Natural killer cell (primary cell): ENCODE measurements around the gene PCSK5. TPM values are rescaled to one million over a fixed set of nuclear protein-coding genes. Genes with fewer than 3 reads are reported as not detected.

Experiments used
- ATAC-seq, 3 donors: fragments of 150-1000 bp in 2 of 3; fragments of 200-7000 bp in 1 of 3; cut with Tn5 transposase; 1 replicate in 1 of 3; 2 replicates in 2 of 3; pipeline ENCODE4 v1.10.0; 2021; ENCODE audit warnings: mild to moderate bottlenecking in 2 of 3, moderate library complexity in 2 of 3
- DNase-seq, 2 donors: peaks; one replicate each; pipeline versions ENCODE4 v3.0.0 to v3.0.0-alpha.2; 2013 to 2021; ENCODE audit warnings: mixed read lengths in 1 of 2
- H3K27ac ChIP-seq: one replicate; pipeline ENCODE4 v1.5.1; 2013; ENCODE audit warnings: mild to moderate bottlenecking, low read length
- H3K27me3 ChIP-seq: one replicate; pipeline ENCODE4 v1.6.1; 2013; ENCODE audit warnings: low read length; ENCODE audit not compliant: control insufficient read depth, insufficient read depth
- H3K36me3 ChIP-seq: one replicate; pipeline ENCODE4 v1.6.1; 2013; ENCODE audit warnings: low read length; ENCODE audit not compliant: control insufficient read depth, insufficient read depth
- H3K4me1 ChIP-seq: one replicate; pipeline ENCODE4 v1.6.1; 2013; ENCODE audit warnings: low read length; ENCODE audit not compliant: control insufficient read depth, insufficient read depth
- H3K4me3 ChIP-seq: one replicate; pipeline ENCODE4 v1.5.1; 2013; ENCODE audit warnings: low read length
- H3K9me3 ChIP-seq: one replicate; pipeline ENCODE4 v1.6.1; 2013; ENCODE audit warnings: low read length; ENCODE audit not compliant: control insufficient read depth, insufficient read depth
- H3K27ac Mint-ChIP-seq, 2 donors: one replicate each; pipeline ENCODE4 v1.8.0; 2022; ENCODE audit warnings: mild to moderate bottlenecking in 2 of 2, mixed read lengths in 2 of 2, moderate library complexity in 1 of 2
- H3K27me3 Mint-ChIP-seq, 2 donors: one replicate each; pipeline ENCODE4 v1.8.0; 2022; ENCODE audit warnings: low read depth in 2 of 2, mixed read lengths in 2 of 2
- H3K36me3 Mint-ChIP-seq: one replicate; pipeline ENCODE4 v1.8.0; 2022; ENCODE audit warnings: mixed read lengths
- H3K4me1 Mint-ChIP-seq, 2 donors: one replicate each; pipeline ENCODE4 v1.8.0; 2022; ENCODE audit warnings: mixed read lengths in 2 of 2
- H3K4me3 Mint-ChIP-seq: one replicate; pipeline ENCODE4 v1.8.0; 2022; ENCODE audit warnings: mild to moderate bottlenecking, moderate library complexity, mixed read lengths
- H3K9me3 Mint-ChIP-seq, 2 donors: one replicate each; pipeline ENCODE4 v1.8.0; 2022; ENCODE audit warnings: mixed read lengths in 2 of 2
- CTCF ChIP-seq: fragments of 200-600 bp; IDR thresholded peaks from one replicate; pipeline ENCODE4 v1.8.0; 2022; ENCODE audit warnings: antibody characterized with exemption
- WGBS: methylation state at CpG from one replicate; pipeline ENCODE4 v1.1.7; 2013; ENCODE audit warnings: missing lambda C conversion rate; ENCODE audit not compliant: insufficient coverage; 5-methylcytosine and 5-hydroxymethylcytosine counted together
- intact Hi-C: fragments of 100-400 bp; cut with micrococcal nuclease; formaldehyde crosslinking; loops from one replicate; pipeline ENCODE4 v1.14.2; 2022
- total RNA-seq, 4 donors: library from RNA; stranded (reverse); fragments of 120-200 nt in 1 of 4; gene quantifications; one replicate each; pipeline versions ENCODE4 v1.2.3 to v1.2.4, GENCODE V29; 2013 to 2022

The PCSK5 gene
- total RNA-seq, 3 donors from 2014 or later (not counting 1 experiment from before 2014, with no cell fraction given) = 2.4 to 13.2 (median 5.7) TPM

- no peak for DNase-seq
- Histone ChIP-seq H3K36me3 (no peaks in the 10 kb centered on the region), H3K4me1 (no peaks in the 10 kb centered on the region), H3K27me3 (no peaks in the 10 kb centered on the region), H3K9me3 (no peaks in the 10 kb centered on the region), H3K4me3 (no peak overlapping the region), H3K27ac (no peak overlapping the region)
- Mint-ChIP-seq H3K4me1 (no peaks in the 10 kb centered on the region), H3K9me3 (no peaks in the 10 kb centered on the region), H3K4me3 (no peak overlapping the region), H3K27me3 (peaks cover 0 to 1% of the 10 kb centered on the region in 2 donors), H3K27ac (no peak overlapping the region), H3K36me3 (no peaks in the 10 kb centered on the region)
- WGBS = 97% methylated on average over 1 of the region's 1 CpG
- TF ChIP-seq CTCF = no peak
- no peak for ATAC-seq
- intact Hi-C loops = no loop called here
Measured at GRCh38 chr9:75906531-75906930, 16.1 kb downstream of the PCSK5 start.

DNA sequence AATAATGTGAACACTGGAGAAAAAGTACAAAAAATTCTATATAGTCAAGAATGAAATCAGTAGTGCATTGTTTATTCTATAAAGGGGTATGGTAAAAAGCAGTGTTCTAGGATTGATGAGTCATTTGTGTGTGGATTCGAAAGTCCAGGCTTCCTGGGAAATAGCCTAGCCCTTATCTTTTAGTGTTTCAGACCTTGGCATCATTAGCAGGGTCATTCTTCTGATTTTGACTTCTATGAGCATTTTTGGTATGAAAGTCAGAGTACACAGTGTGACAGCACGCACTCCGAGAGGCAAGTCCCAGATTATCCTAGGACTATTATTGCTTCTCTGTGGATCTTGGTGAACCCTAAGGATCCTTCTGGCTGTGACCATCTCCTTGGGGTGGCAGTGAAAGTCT lies 16.9 kb downstream of the PCSK5 start:
- no peak overlapping the region for H3K27ac ChIP-seq
- Mint-ChIP-seq H3K36me3 (no peaks in the 10 kb centered on the region), H3K4me1 (no peaks in the 10 kb centered on the region), H3K27ac (no peak overlapping the region), H3K27me3 (peaks cover 0 to 3% of the 10 kb centered on the region in 2 donors), H3K9me3 (no peaks in the 10 kb centered on the region), H3K4me3 (no peak overlapping the region)
- intact Hi-C loops = no loop called here
- H3K4me1 ChIP-seq = no peaks in the 10 kb centered on the region
- DNase-seq = no peak
- TF ChIP-seq CTCF = no peak
- no peak for ATAC-seq
- 87% methylated on average over 3 of the region's 3 CpGs for WGBS
- H3K36me3 ChIP-seq = no peaks in the 10 kb centered on the region
- no peaks in the 10 kb centered on the region for H3K9me3 ChIP-seq
- no peak overlapping the region for H3K4me3 ChIP-seq
- no peaks in the 10 kb centered on the region for H3K27me3 ChIP-seq

GRCh38 chr9:75907923-75908322 lies 17.4 kb downstream of the PCSK5 start:
- no peak for ATAC-seq
- H3K36me3 ChIP-seq = no peaks in the 10 kb centered on the region
- Mint-ChIP-seq H3K4me1 (peaks cover 0 to 1% of the 10 kb centered on the region in 2 donors), H3K9me3 (no peaks in the 10 kb centered on the region), H3K4me3 (no peak overlapping the region), H3K27ac (no peak overlapping the region), H3K27me3 (peaks cover 0 to 3% of the 10 kb centered on the region in 2 donors), H3K36me3 (no peaks in the 10 kb centered on the region)
- no peak overlapping the region for H3K27ac ChIP-seq
- intact Hi-C loops = no loop called here
- DNase-seq = no peak
- no peak for TF ChIP-seq CTCF
- H3K4me3 ChIP-seq = no peak overlapping the region
- 100% methylated on average over 1 of the region's 1 CpG for WGBS
- no peaks in the 10 kb centered on the region for H3K4me1 ChIP-seq
- no peaks in the 10 kb centered on the region for H3K27me3 ChIP-seq
- no peaks in the 10 kb centered on the region for H3K9me3 ChIP-seq

GRCh38 chr9:75909776-75910175 lies 19.3 kb downstream of the PCSK5 start:
- H3K4me1 Mint-ChIP-seq = peaks cover 0 to 4% of the 10 kb centered on the region in 2 donors
- H3K4me1 ChIP-seq = no peaks in the 10 kb centered on the region

More at GRCh38 chr9:75909776-75910175, 19.3 kb downstream of the PCSK5 start:
- Histone ChIP-seq H3K27ac (no peak overlapping the region), H3K4me3 (no peak overlapping the region), H3K36me3 (no peaks in the 10 kb centered on the region), H3K9me3 (no peaks in the 10 kb centered on the region), H3K27me3 (no peaks in the 10 kb centered on the region)
- WGBS = 89% methylated on average over 5 of the region's 5 CpGs
- intact Hi-C loops = no loop called here
- no peak for ATAC-seq
- no peak overlapping the region for H3K27ac Mint-ChIP-seq
- no peak for DNase-seq
- no peaks in the 10 kb centered on the region for H3K36me3 Mint-ChIP-seq
- H3K9me3 Mint-ChIP-seq = no peaks in the 10 kb centered on the region
- H3K4me3 Mint-ChIP-seq = no peak overlapping the region
- TF ChIP-seq CTCF = no peak
- H3K27me3 Mint-ChIP-seq = peaks cover 0 to 3% of the 10 kb centered on the region in 2 donors
